HG03460 (cell line): ENCODE results near the gene ATN1.

Source experiments
- ATAC-seq: cut with Tn5 transposase; IDR thresholded peaks from one replicate; pipeline ENCODE4 v1.9.1; 2021; ENCODE audit not compliant: unreplicated experiment

The ATN1 gene

GRCh38 chr12:6974180-6974579 lies 46.4 kb downstream of the ATN1 start:
- no peak for ATAC-seq

DNA sequence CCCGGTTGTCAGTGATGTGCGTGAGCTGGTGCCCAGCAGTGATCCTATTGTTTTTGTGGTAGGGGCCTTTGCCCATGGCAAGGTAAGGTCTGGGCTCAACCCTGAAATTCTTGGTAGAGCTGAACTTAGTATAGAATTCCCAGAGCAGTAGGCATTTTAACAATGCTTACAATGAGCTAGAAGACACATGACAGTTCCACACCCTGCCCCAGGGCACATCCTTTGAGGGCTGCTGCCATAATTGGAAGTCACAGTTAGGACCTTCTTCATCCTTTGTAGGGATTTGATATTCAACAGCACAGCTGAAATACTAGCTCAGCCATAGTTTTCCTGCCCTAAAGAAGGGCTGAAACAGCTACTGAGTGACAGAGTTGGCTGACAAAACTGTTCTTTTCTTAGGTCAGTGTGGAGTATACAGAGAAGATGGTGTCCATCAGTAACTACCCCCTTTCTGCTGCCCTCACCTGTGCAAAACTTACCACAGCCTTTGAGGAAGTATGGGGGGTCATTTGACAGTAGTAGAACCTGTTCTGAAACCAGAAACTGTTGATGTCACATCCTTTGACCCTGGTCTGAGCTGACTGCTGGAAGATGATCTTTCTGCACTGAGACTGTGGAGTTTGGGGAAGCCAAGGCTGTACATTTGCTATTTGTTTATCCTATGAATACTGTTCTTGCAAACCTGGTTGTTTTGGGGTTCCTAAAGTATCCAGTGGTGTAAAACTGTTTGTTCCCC lies 47.7 kb downstream of the ATN1 start:
- no peak for ATAC-seq

DNA sequence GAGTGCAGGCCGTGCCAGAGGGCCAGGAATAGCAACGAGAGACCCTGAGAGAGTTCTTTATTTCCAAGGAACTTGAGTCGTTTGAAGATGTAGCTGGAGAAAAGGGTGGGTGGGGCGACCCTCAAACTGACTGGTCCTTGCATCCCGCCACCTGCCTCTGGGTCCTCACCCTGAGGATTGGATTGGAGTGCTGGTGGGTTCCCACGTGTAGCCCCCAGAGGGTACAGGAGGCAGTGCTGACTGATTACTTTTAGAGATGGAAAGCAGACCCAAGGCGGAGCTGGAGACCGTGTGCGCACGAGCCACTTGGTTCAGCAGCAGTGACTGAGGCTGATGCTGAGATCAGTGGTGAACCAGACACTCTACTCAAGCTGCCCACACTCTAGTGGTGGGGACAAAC lies 49.9 kb downstream of the ATN1 start:
- ATAC-seq = no peak

DNA sequence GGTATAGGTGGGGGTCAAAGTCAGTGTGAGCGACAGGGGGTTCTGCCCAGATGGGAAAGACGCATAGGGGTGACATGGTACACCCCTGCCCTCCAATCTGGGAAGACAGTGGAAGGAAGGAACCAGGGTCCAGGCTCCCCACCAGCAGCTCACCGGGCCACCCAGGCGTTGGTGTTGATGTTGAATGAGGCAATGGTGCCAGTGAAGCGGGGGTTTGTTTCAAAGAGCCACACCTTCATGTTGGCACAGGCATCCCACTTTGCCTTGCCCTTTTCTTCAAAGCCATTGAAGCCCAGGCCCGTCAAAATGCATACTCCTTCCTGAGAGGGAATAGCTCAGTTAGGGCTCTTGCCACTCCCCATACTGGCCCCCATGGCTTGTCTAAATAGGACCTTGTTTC lies 50.4 kb downstream of the ATN1 start:
- no peak for ATAC-seq

GRCh38 chr12:6978611-6979011 lies 50.9 kb downstream of the ATN1 start:
- ATAC-seq = no peak

DNA sequence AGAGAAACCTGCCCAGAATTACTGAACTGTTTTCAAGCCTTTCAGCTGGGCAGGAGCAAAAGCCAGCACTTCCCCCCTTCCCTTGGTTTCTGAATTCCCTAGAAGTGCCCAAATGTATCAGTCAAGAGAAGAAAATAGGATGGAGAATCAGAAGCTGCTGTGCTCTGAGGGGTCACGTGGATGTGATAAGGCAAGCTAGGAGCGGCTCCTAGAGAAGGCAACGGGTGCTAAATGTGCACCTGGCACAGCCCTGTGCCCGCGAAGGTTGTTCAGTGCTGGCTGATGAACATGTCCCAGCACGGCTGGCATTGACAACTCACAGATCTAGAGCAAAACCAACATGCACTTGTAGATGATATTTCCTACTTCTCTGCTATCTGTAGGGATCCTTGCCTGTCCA lies 51.3 kb downstream of the ATN1 start:
- ATAC-seq = no peak

DNA sequence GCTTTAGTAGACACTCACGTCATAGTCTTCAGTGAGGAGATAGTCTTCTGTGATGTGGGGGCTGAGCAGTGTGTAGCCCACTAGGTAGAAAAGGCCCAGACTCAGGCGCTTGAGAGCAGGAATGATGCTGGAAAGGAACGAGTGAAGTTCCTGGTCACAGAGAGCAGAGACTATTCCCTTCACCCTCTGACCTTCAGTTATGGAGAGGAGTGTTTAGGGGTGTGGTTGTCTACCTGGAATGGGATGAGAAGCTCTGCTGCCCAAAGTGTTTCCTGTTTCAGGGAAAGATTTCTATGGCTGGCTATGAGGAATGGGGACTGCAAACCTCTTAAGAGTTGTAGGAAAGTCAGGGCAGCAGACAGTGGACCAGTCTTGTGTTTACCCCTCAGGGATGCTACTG lies 51.7 kb downstream of the ATN1 start:
- ATAC-seq = no peak

- ATAC-seq = no peak
Measured at GRCh38 chr12:6980075-6980474, 52.3 kb downstream of the ATN1 start.

DNA sequence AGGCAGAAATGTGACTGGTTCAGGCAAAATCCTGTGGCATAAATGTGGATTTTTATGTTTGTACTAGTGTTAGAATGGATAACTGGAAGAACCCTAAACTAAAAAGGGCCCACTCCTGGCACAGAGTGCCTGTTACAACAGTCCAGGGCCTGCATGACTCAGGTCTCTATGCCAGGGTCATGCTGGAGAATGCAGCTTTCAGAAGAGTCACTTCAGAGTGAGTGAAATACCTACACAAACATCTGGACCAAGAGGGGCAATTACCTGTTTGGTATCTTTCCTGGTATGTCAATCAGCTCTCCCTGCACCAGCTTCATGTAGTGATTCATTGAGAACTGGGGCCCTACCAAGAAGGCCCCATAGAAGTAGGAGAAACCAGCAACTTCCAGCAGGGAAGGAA lies 53.0 kb downstream of the ATN1 start:
- ATAC-seq = no peak

DNA sequence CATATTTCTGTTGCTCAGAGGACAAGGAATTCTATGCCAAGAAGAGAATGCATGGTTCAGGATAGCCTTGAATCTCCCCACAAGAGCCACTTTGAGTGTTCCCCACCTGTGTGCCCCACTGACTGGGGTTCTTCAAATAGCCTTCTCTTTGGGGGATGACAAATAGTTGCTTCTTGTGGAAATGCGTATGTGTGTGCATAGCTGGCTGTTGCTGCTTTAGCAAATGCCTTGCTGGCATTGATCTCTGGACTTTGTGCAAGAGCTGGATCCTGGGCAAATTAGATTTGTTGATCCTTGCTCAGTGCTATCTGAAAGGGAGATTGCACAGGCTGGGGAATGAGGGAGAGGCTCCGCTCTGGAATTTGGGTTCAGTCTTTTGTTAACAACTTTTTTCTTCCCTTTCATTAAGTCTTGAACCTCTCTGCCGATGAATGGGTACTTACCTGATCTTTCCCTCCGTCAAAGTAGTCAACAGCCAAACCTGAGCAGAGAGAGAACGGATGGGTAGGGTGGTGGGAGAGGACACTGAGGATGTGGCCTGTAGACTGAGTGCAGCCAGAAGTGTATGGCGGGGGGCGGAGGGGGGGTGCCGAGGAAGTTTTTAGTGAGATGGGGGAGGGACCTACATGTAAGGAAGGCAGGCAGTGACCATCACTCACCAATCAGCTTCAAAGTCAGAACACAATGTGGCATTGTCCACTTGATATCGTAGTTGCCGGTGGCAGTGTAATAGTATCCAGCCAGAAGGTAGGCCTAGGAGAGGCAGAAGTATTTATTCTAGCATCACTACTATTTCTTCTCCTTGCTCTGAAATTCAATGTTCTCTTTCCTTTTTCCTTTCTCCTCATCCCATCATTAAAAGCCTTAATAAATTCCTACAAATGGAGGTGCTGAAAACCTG lies 53.6 kb downstream of the ATN1 start:
- no peak for ATAC-seq

GRCh38 chr12:6982532-6982931 lies 54.8 kb downstream of the ATN1 start:
- ATAC-seq = no peak

GRCh38 chr12:6987956-6988553 lies 60.3 kb downstream of the ATN1 start:
- no peak for ATAC-seq
